ENCODE results near the gene OR6V1.

- no peak for TF ChIP-seq HDGF (IDR thresholded peaks at IDR 0.05; ENCODE audit: borderline replicate concordance)
- TF ChIP-seq ELF4 (IDR thresholded peaks at IDR 0.05): no peak
- no peak for TF ChIP-seq BHLHE40 (IDR thresholded peaks at IDR 0.05; ENCODE audit: borderline replicate concordance)
- no peak for TF ChIP-seq SP1 (IDR thresholded peaks at IDR 0.05)
- TF ChIP-seq ZNF384 (IDR thresholded peaks at IDR 0.05): no peak
Observed at GRCh38 chr7:143047326-143047725, 4.8 kb upstream of the OR6V1 start.

All from HEK293T (cell line).